Measurements from ENCODE around the gene TLX3.

The TLX3 gene

DNA sequence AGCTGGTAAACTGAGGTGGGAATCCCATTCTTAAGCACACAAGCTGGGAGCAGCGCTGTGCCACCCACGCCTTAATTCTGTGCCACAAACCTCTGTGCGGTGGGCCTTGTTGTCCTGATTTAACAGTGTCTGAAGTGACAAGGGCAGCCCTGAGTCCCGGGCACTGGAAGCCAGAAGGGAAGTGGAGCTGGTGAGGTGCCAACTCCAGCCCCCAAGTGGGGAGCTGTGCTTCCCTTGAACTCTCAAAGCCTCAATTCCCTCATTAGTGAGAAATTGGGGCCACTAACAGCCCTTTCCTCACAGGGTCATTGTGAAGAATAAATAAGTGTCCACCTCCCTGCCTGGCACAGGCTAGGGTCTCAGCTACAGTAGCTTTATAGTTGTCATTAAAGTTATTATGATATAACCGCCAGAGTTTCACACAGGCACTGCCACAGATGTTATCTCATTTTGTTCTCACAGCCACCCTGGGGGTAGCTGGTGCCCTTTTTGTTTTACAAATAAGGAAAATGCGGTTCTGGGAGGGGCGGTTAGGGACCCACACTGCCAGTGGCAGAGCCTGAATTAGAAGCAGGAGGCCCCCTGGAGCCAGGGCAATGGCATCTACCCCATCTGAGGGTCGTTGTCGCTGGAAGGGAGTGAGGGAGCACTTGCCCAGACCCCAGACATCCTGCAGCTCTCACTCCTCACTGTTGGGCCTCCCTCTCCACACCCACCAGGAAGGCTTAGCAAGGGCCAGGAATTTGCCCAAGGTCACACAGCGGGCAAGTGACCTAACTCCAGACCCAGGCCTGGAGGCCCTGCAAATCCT lies 2.1 kb upstream of the TLX3 start:
- DNase-seq: no peak

DNA sequence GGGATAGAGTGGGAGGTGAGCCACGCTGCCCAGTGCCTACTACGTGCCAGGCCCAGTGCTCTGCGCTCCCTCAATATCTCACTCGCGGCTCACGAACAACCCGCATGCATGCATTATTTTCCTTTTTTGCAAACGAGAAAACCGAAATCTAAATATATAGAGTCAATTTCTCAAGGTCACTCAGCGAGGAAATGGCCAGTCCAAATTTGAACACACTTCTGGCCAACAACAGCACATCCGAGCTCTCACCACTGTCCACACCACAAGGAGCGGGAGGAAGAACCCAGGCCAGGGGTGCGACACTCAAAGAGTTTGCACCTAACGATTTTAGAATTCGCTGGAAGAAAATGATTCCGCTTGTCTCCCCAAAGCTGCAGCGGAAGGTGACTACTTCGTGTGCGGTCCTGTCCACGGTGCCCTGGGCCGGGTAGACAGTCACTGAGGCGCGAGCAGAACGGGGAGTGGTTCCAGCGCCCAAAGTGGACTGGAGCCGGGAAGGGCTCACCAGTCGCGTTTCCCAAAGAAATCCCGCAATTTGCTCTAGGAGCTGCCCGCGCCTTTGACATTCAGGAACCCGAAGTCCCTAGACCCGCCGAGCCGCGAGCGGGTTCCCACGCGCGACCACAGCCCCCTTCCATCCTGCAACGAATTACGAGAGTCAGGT lies 1.1 kb upstream of the TLX3 start:
- DNase-seq: no peak

DNA sequence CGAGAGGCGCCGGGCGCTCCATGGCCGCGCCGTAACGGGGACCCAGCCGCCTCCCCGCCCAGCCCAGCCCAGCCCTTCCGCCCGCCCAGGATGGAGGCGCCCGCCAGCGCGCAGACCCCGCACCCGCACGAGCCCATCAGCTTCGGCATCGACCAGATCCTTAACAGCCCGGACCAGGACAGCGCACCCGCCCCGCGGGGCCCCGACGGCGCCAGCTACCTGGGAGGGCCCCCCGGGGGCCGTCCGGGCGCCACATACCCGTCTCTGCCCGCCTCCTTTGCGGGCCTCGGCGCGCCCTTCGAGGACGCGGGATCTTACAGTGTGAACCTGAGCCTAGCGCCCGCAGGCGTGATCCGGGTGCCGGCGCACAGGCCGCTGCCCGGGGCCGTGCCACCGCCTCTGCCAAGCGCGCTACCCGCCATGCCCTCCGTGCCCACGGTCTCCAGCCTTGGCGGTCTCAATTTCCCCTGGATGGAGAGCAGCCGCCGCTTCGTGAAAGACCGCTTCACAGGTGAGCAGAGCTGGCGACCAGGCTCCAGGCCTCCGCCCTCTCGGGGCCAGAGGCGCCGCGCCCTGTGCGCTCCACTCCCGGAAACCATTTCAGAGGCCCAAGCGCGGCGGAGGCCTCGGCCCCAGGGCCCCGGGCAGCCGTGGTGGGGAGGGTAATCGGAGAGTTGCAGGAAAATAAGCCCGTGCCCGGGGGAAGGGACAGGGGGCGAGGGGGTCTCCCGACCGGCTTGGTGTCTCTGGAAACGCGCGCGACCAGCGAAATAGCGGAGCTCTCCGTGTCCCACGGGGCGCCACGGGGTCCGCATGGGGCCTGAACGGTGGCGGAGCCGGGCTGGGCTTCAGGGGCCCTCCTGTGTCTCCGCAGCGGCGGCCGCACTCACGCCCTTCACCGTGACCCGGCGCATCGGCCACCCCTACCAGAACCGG lies 496 bp downstream of the TLX3 start:
- DNase-seq: no peak

DNA sequence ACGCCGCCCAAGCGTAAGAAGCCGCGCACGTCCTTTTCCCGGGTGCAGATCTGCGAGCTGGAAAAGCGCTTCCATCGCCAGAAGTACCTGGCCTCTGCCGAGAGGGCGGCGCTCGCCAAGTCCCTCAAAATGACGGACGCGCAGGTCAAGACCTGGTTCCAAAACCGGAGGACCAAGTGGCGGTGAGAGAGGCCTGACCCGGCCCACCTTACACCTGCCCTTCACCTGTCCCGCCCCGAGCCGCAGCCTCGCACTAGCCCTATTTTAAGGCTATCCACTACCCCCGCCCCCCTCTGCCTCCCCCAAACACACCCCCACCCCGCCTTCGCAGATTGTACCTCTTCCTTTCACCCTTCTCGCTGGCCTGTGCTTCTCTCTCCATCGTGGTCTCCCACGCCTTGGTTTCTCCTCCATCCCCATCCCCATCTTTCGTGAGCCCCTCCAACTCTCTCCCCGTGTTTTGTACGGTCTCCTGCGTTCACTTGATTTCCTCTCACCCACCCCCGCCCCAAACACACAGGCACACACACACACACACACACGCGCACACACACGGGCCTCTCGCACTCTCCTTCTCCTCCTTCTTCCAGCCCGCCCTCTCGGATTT lies 1.3 kb downstream of the TLX3 start:
- DNase-seq: no peak

DNA sequence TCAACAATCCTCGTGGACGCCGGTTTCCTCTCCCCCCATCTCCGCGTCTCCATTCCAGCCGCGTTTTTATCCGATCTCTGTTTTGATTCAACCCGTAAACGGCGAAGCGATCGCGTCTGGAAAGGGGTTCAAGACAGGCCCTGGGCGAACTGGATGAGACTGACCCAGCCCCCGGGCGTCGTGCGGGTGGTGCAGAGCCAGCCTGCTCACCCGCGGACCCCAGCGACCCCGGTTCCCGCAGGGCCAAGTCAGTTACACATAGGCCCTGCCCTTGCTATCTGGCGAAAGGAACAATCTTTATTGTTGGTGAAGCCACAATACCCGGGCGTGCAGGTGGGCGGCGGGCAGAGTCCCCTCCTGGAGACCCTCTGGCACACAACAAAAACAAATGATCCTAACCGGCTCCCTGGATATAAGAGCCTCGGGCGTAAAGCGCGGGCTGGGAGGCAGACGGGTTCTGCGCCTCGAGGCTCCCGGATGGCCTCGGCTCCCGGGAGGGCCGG lies 1.8 kb downstream of the TLX3 start:
- no peak for DNase-seq

DNA sequence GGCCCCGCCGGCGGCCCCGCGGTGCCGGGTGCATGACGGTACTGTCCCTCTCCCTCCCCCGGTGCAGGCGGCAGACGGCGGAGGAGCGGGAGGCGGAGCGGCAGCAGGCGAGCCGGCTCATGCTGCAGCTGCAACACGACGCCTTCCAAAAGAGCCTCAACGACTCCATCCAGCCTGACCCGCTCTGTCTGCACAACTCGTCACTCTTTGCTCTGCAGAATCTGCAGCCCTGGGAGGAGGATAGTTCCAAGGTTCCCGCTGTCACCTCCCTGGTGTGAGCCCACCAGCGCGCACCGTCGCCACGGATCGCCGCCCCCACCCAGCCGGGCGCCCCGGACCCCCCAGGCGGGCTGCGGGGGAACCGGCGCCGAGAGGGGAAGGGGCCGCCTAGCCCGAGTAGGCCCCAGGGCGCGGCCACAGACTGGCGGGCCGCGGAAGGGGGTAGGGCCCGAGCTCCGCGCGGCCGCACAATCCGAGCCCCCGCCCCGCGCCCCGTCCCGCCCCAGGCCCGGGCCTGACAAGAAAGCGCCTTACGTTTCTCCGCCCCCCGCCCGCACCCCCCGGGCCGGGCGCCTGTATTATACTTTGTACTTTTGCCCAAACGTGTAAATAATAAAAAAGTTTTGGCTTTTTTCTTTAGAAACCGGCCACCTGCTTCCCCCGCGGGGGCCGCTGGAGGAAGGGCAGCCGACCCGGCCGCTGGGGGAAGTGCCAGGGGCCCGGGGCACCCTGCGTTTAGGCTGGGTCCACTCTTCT lies 2.5 kb downstream of the TLX3 start:
- DNase-seq: no peak

DNA sequence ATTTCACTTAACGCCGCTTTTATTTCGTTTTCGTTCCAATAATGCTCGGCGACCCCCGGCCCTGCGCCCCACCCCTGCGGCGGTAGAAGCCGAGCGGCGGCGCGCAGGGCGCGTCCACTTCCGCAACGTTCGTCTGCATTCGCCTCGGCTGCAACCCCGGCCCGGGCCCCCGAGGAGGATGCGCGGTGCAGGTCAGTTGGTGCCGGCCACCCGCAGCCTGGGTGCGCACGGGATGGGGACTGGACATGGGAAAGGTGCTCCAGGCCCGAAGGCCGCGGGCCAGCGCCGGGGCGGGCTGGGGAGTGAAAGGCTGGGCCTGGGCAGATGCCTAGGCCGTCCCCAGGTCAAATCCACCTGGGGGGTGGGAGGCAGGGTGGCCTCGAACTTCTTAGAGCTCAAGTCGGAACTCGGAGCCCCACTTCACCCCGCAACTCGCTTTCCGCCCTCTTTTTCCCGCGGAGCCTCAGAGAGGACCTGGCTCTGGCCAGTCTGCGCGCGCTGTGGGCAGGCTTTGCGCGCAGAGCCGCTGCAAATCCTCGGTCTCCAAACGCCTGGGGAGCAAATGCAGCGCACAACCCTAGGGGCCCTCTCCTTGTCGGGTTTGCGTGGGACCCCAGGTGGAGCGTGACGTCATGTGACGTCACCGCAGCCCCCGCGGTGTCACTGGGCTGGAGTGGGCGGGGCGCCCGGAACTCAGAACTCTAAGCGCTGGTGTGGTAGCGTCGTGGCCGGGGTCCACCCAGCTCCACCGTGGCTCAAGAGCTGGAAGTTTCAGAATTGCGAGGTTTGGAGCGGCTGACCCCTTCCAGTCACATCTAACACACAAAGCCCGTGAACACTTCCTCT lies 3.3 kb downstream of the TLX3 start:
- no peak for DNase-seq

DNA sequence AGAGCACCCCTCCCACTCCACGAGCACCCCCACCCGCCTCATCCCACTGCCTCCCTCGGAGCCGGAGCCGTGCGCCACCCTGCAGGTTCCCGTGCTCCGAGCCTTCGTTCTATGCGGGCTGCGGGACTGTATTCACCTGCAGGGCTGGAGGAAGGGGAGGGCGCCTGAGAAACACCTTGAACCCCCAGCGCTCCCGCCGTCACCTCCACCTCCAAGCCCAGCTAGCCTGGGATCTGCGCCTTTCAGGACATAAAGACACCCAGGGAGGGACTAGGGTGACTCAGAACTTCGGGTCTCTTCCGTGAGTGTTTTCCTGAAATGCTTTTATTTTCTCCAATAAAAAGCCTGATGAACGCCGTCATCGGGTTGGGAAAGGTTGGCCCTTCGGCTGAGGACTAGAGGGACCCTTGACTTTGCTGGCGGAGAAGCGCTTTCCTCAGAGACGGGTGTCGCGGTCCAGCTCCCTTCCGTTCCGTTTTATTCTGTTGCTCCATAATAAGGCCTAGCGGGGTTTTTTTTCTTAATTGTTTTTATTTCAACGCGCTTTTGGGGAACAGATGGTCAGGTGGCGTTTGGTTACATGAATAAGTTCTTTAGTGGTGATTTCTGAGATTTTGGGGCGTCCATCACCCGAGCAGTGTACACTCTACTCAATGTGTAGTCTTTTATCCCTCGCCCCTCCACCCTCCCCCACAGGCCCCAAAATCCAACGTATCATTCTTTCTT lies 4.6 kb downstream of the TLX3 start:
- DNase-seq: no peak

DNA sequence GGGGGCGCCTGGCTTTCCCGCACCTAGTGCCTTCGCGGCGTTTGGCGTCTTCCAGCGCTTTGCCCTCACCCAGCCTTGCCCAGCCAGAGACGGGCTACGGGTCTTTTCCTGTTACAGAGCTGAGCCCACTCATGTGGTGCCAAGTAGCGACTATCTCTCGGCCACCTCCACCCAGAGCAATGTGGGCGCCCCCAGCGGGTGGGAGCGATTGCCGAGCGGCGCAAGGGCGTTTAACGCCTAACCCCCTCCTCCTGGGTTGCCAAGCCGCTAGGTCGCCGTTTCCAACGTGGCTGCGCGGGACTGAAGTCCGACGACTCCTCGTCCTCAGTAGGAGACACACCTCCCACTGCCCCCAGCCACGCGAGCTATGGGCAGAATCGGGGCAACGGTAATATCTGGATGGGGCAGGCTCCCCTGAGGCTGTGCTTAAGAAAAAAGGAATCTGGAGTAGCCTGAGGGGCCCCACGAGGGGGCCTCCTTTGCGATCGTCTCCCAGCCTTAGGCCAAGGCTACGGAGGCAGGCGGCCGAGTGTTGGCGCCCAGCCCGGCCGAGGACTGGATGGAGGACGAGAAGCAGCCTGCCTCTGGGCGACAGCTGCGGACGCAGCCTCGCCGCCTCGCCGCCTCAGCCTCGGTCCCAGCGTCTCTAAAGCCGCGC lies 5.8 kb downstream of the TLX3 start:
- no peak for DNase-seq

DNA sequence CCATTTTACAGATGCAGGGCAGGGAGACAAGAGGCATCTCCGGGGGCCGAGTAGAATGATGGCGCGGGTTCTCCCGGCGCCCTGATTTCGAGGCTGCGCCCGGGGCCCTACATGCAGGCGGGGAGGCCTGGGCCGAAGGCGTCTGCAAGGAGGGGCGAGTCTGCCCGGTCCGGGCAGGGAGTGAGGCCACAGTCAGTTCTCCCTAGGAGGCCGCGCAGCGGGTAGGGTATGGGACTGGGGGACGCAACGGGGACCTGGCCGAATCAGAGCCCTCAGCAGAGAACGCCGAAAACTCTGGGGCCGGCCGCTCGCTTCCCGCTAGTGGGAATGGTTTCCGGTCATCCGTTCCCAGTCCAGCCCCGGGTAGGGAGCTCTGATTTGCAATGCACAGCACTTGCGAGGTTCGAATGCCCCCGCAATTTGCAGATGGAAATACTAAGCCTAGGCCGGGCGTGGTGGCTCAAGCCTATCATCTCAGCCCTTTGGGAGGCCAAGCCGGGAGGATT lies 6.4 kb downstream of the TLX3 start:
- DNase-seq: no peak

DNA sequence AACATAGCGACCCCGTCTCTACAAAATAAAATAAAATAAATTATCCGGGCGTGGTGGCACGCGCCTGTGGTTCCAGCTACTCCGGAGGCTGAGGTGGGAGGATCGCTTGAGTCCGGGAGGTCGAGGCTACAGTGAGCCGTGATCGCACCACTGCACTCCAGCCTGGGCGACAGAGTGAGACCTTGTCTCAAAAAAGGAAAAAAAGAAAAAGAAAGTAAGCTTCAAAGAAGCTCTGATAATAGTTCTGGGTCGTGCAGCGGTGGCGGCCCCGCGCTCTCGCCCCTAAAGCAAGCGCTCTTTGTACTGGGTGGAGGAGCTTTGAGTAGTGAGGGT lies 6.8 kb downstream of the TLX3 start:
- DNase-seq: no peak

DNA sequence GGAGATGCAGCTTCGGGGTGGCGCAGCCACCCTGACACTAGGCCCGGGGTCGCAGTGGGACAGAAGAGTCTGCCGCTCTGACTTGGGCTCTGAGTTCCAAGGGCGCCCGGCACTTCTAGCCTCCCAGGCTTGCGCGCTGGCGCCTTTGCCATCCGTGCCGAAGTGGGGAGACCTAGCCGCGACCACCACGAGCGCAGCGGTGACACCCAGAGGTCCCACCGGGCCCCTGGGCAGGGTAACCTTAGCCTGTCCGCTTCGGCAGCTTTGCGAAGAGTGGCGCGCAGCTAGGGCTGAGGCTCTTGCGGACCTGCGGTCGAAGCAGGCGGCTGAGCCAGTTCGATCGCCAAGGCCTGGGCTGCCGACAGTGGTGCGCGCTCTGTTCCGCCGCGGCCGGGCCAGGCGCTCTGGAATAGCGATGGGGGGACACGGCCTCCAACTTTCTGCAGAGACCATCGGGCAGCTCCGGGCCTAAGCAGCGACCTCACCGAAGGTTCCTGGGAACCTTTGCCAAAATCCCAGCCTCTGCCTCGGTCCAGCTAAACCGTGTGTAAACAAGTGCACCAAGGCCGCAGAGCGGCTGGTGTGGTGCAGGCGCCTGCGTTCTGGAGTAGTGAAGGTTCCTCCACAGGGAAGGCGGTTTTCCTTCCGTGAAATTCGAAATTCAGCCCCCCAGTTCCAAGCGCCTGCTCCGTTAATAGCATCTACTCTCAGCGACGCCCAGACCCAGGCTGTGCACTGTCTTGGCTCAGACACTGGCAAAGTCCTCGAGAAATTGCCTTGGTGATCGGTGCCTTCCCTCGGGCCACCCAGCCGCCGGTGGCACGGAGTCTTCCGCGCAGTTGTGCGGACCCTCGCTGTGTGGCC lies 7.4 kb downstream of the TLX3 start:
- no peak for DNase-seq

DNA sequence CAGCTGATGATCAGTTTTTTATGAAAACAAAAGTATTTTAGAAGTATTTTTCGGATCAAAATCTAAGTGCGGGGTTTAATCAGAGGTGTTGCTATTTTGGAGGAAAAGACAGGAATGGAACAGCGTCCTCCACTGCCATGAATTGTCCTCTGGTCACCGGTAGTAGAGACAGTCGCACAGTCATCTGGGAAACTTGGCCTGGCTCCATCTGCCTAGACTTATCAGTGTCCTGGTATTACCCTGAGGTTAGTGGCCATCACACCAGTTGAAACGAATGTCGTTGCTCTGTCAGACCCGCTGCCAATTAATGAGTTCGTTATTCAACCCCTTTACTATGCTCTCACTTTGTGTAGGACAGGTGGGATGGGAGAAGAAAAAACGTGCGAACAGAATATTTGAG lies 8.2 kb downstream of the TLX3 start:
- DNase-seq: no peak

DNA sequence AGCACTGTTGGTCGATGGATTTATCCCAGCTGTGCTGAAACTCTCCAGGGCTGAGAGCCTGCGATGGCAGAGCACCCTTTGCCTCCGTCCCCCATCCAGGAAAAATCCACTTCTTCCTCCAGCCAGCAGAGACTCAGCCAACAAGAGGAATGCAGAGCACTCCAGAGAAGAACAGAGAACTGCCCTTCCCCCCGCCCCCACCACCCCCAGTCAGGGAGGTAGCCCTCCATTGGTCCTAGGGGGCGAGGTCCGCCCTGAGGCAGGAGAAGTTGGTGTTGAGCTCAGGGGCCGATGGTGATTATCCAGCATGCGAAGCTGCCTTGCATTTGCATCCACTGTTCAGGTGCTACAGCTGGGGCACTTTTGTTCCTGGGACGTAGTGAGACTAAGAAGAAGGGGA lies 9.0 kb downstream of the TLX3 start:
- no peak for DNase-seq

DNA sequence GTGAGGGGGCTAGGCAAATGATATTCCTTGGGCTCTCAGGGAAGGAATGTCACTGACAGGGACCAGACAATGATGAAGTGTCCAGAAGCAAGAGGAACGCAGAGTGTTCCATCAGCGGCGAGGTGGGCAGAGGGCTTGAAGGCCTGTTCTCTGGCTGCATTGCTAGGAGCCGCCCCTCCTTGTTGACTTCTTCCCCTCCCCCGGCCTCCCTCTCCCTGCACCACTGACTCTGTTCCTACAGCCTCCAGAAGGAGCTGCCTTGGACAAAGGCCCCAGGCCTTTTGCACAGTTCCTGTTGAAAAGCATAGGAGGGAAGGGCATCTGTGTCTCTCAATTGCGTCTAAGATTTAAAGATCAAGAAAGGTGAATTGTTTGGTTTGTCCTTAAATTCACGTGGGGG lies 12.4 kb downstream of the TLX3 start:
- DNase-seq: no peak

DNA sequence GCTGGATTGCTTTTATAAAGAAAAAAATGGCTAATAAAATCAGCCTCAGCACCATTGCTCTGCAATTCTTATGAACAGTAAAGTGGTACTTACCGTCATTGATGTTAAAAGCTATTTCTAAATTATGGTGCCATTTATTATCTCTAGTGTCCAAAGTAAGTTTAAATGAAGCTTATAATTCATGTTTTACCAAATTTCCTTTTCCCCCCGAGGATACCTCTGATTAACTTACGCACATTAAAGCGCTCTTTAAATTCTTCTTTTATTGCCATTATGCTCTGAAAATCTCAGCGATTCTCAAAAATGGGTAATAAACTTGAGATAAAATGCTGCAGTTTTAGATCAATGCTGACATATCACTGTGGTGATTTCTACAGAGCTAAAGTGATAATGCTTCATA lies 13.5 kb downstream of the TLX3 start:
- no peak for DNase-seq

DNA sequence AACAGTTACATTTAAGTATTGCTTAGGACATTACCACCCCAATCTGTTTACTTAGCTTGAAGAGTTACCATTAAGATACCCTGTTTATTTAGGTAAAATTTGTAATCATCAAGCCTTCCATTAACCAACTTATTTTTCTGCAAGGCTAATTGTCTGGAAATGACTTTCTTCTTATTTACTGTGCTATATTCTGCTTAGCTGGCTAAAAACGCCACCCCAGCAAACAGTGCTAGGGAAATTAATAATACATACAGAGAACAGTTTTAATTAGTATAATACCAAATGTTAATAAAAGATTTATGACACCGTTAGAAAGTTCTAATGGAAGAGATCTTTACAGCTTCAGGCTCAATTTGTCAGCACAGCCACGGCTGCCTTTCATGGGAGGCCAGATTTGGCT lies 14.0 kb downstream of the TLX3 start:
- no peak for DNase-seq

DNA sequence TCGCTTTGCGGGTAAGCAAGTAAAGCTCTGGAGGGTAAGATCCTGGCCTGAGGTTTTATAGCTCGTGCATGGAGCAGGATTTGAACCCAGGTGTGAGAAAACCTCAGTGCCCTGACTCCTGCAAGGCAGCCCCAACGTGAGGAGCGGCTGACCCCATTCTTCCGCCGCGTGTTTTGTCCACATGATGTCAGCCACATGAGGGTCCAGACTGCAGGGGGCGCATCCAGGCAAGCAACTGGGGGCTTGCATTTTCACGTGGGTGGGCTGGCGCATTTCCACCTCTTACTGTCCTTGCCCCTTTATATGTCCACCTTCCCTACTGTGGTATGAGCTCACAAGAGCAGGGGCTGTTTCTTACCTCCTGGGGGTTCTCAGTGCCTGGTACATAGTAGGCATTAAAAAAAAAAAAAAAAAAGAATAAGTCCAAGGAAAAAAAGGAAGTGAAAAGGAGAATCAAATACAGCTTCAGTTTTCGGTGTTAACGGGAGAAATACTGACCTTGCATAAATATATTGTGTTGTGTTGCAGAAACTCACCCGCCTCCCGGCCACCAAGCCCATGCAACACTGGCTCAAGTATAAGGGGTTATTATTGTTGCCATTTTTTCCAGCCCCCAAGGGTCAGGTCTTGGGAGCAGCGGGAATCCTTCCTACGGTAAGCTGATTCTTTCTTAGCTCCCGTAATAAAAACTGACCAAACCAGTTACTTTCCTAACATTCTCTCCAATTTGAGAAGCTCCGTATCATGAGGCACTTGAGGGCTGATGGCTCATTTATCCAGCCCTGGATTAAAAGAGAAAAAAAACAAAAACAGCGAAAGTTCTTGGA lies 15.0 kb downstream of the TLX3 start:
- no peak for DNase-seq

Data from NCI-H1105 (cell line).